NB4 (cell line): ENCODE measurements around the gene PLEKHD1.

Experiments used
- DNase-seq: peaks from one replicate; pipeline ENCODE4 v3.0.0; 2010; ENCODE audit warnings: low read depth
- H3K4me3 ChIP-seq: one replicate; pipeline ENCODE4 v1.5.1; 2011; ENCODE audit warnings: mild to moderate bottlenecking, low read depth, low read length, moderate library complexity
- MYC ChIP-seq: IDR thresholded peaks from 2 replicates; pipeline ENCODE4 v1.6.1; 2011; ENCODE audit warnings: low read depth, low read length
- POLR2A ChIP-seq: IDR thresholded peaks from 2 replicates; pipeline ENCODE4 v1.6.1; 2011; ENCODE audit warnings: mild to moderate bottlenecking; ENCODE audit not compliant: insufficient read length; ENCODE audit errors: extremely low read depth
- TF ChIP-seq, protein P1 (sequence below): IDR thresholded peaks from 2 replicates; pipeline ENCODE4 v1.6.1; 2011; ENCODE audit warnings: low read depth, low read length
- TF ChIP-seq, protein P2 (sequence below): IDR thresholded peaks from one replicate; pipeline ENCODE4 v1.5.1; 2012; ENCODE audit warnings: low read depth, low read length

PLEKHD1 gene

DNA sequence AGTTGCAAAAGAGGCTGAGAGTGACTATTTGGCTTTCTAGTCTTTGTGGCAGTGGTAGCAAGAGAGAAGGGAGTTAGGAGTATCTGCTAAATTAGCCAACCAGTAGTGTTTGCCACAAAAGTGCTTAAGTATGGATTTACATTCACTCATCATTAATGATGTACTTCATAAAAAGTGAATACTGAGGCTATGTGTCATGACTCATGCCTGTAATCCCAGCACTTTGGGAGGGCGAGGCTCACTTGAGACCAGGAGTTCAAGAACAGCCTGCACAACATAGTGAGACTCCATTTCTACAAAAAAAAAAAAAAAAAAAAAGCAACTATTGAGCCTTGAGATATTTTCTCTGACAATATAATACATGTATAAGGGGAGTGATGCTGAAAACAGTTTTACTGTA, 53.4 kb downstream of the PLEKHD1 start:
- no peak overlapping the region for H3K4me3 ChIP-seq
- TF ChIP-seq, protein P1, sequence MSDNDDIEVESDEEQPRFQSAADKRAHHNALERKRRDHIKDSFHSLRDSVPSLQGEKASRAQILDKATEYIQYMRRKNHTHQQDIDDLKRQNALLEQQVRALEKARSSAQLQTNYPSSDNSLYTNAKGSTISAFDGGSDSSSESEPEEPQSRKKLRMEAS = no peak
- TF ChIP-seq POLR2A (no peak), MYC (no peak)
- TF ChIP-seq, protein P2, sequence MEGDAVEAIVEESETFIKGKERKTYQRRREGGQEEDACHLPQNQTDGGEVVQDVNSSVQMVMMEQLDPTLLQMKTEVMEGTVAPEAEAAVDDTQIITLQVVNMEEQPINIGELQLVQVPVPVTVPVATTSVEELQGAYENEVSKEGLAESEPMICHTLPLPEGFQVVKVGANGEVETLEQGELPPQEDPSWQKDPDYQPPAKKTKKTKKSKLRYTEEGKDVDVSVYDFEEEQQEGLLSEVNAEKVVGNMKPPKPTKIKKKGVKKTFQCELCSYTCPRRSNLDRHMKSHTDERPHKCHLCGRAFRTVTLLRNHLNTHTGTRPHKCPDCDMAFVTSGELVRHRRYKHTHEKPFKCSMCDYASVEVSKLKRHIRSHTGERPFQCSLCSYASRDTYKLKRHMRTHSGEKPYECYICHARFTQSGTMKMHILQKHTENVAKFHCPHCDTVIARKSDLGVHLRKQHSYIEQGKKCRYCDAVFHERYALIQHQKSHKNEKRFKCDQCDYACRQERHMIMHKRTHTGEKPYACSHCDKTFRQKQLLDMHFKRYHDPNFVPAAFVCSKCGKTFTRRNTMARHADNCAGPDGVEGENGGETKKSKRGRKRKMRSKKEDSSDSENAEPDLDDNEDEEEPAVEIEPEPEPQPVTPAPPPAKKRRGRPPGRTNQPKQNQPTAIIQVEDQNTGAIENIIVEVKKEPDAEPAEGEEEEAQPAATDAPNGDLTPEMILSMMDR = no peak
- DNase-seq = no peak

DNA sequence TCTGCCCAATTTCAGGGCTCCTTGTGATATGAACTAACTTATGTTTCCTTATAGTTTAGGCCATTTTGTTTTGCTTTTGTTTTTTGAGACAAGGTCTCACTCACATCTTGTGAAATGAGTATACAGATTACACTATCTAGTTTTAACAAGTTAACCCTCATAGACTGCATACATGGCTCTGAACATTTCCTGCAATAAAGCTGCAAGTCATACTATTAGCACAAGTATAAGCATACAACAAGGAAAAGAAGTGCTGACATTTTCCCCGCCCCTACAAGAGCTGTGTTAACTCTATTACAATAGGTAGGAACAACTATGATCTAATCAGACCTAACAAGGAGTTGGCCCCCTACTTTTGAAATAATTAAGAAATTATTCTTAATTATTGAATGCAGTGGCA, 54.2 kb downstream of the PLEKHD1 start:
- no peak overlapping the region for H3K4me3 ChIP-seq
- no peak for DNase-seq
- TF ChIP-seq, protein P2 = no peak
- TF ChIP-seq, protein P1 = no peak
- no peak for TF ChIP-seq POLR2A
- TF ChIP-seq MYC = no peak

DNA sequence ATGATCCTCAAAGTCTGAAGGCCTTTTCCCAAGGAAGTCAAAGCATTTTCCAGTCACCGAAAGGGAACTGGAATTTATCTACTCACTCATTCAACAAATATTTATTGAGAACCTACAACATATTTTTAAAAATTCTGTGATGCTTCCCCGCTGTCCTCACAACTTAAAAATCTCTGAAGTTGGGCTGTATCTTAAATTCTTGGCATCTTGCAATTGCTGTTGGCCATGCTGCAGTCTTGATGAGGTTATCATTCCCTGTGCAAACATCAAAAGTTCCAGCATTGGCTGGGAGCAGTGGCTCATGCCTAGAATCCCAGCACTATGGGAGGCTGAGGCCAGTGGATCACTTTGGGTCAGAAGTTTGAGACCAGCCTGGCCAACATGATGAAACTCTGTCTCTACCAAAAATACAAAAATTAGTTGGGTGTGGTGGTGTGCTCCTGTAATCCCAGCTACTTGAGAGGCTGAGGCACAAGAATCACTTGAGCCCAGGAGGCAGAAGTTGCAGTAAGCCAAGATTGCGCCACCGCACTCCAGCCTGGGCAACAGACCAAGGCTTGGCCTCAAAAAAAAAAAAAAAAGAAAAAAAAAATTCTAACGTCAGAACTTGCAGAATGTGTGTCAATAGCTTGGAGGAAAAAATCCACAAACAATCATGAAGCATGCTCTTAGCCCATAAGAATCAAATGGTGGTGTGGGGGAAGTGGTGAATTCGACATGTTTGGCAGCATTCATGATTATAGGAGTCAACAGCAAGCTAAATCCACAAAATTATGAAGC, 55.3 kb downstream of the PLEKHD1 start:
- DNase-seq = peak; percentile 42
- no peak overlapping the region for H3K4me3 ChIP-seq
- TF ChIP-seq, protein P1 = no peak
- TF ChIP-seq POLR2A = no peak
- no peak for TF ChIP-seq MYC
- TF ChIP-seq, protein P2 = no peak

DNA sequence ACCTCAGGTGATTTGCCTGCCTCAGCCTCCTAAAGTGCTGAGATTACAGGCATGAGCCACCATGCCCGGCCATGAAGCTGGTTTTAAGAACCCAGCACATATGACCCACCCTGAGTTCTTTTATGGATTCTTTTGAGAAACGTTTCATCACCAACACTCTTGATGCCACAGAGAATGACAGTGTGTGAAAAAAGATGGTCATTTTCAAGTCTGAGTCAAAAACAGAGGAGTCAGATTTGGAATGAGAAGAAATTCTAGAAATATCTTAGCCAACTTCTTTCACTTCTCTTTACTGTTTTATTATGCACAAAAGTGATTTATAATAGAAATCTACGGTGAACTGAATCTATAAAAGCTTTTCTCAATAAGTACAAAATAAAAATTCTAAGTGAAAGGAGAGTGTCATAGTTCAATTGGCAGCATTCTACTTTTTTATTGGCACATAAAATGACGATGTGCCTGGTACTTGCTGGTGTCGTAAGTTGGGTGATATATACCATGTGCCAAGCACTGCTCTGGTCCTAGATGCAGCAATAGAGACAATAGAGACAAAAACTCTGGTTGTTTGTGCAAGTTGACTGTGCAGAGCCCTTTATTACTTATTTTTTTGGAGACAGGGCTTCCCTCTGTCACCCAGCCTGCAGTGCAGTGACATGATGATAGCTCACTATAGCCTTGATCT, 56.3 kb downstream of the PLEKHD1 start:
- H3K4me3 ChIP-seq = no peak overlapping the region
- no peak for DNase-seq
- TF ChIP-seq POLR2A (no peak), MYC (no peak)
- TF ChIP-seq, protein P2 = no peak
- TF ChIP-seq, protein P1 = no peak

DNA sequence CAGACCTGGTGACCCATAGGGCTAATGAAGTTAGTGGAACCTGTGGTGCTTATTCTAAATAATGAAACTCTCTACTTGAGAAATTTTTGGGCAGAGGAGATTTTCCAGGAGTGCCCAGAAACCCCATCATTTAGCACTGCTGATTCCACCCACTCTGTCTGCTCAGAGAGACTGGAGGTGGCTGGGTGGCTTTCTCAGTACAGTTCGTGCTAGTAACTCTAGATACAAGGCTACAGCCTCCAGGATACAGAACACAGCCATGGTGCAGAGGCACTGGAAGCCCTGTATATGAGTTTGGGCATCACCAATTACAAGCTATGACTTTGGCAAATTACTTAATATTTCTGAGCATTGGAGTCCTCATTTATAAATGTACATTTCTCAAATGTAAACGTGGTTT, 57.8 kb downstream of the PLEKHD1 start:
- no peak overlapping the region for H3K4me3 ChIP-seq
- no peak for DNase-seq
- TF ChIP-seq MYC (no peak), POLR2A (no peak)
- TF ChIP-seq, protein P1 = no peak
- TF ChIP-seq, protein P2 = no peak
